GM23248 (cell line): Measurements from ENCODE around the gene ZPLD1. TPM values are rescaled to one million over a fixed set of nuclear protein-coding genes. Genes with fewer than 3 reads are reported as not detected.

Source experiments
- DNase-seq: peaks from one replicate; pipeline ENCODE4 v3.0.0-alpha.2; 2015
- H2AFZ ChIP-seq: fragments of 200-600 bp; sonication (generic); 2 replicates; pipeline ENCODE4 v1.6.1; 2016; ENCODE audit warnings: antibody characterized with exemption
- H3F3A ChIP-seq: fragments of 200-600 bp; sonication (generic); 2 replicates; pipeline ENCODE4 v1.6.1; 2016; ENCODE audit warnings: mild to moderate bottlenecking, antibody characterized with exemption, mixed run types; ENCODE audit not compliant: insufficient read depth
- H3K27ac ChIP-seq: fragments of 200-600 bp; sonication (generic); 2 replicates; pipeline ENCODE4 v1.5.1; 2016; ENCODE audit warnings: mild to moderate bottlenecking
- H3K27me3 ChIP-seq: fragments of 200-600 bp; sonication (generic); replicated peaks from 2 replicates; pipeline ENCODE4 v1.6.1; 2016; ENCODE audit warnings: mild to moderate bottlenecking; ENCODE audit not compliant: insufficient read depth
- H3K36me3 ChIP-seq: fragments of 200-600 bp; sonication (generic); 2 replicates; pipeline ENCODE4 v1.6.1; 2016; ENCODE audit warnings: low read depth, mild to moderate bottlenecking
- H3K4me1 ChIP-seq: fragments of 200-600 bp; sonication (generic); 2 replicates; pipeline ENCODE4 v1.6.1; 2016; ENCODE audit warnings: mild to moderate bottlenecking; ENCODE audit not compliant: insufficient read depth
- H3K4me2 ChIP-seq: fragments of 200-600 bp; sonication (generic); one replicate; pipeline ENCODE4 v1.6.1; 2016; ENCODE audit warnings: mild to moderate bottlenecking; ENCODE audit not compliant: unreplicated experiment
- H3K4me3 ChIP-seq: fragments of 200-600 bp; sonication (generic); 2 replicates; pipeline ENCODE4 v1.5.1; 2016; ENCODE audit warnings: mild to moderate bottlenecking
- H3K79me2 ChIP-seq: fragments of 200-600 bp; sonication (generic); 2 replicates; pipeline ENCODE4 v1.6.1; 2016; ENCODE audit warnings: mild to moderate bottlenecking; ENCODE audit not compliant: insufficient read depth
- H3K9ac ChIP-seq: fragments of 200-600 bp; sonication (generic); 2 replicates; pipeline ENCODE4 v1.6.1; 2016; ENCODE audit warnings: mild to moderate bottlenecking
- H3K9me2 ChIP-seq: fragments of 200-600 bp; sonication (generic); 2 replicates; pipeline ENCODE4 v1.6.1; 2016; ENCODE audit warnings: mixed run types, mild to moderate bottlenecking, moderate library complexity; ENCODE audit not compliant: insufficient read depth
- H3K9me3 ChIP-seq: fragments of 200-600 bp; sonication (generic); one replicate; pipeline ENCODE4 v1.6.1; 2017; ENCODE audit warnings: low read depth
- H4K20me1 ChIP-seq: fragments of 200-600 bp; sonication (generic); 2 replicates; pipeline ENCODE4 v1.6.0; 2016; ENCODE audit not compliant: insufficient read depth
- EZH2 ChIP-seq: fragments of 200-600 bp; sonication (generic); IDR thresholded peaks from 2 replicates; pipeline ENCODE4 v1.6.1; 2018; ENCODE audit warnings: antibody characterized with exemption, mild to moderate bottlenecking; ENCODE audit not compliant: insufficient read depth, poor library complexity, severe bottlenecking
- EZH2phosphoT487 ChIP-seq: fragments of 200-600 bp; sonication (generic); IDR thresholded peaks from 2 replicates; pipeline ENCODE4 v1.6.1; 2018; ENCODE audit warnings: antibody characterized with exemption, moderate library complexity, mild to moderate bottlenecking, low read depth; ENCODE audit not compliant: insufficient read depth
- WGBS, 2 experiments: methylation state at CpG; one replicate each; pipeline ENCODE4 v1.1.6; 2015 to 2017; ENCODE audit warnings: low lambda C conversion rate in 2 of 2, low coverage in 1 of 2; ENCODE audit errors: missing lambda C conversion rate in 2 of 2; 5-methylcytosine and 5-hydroxymethylcytosine counted together
- in situ Hi-C: fragments of 300-500 bp; cut with MboI; formaldehyde crosslinking; loops from 2 replicates; pipeline ENCODE4 v1.15.0; 2020
- polyA plus RNA-seq: library from polyadenylated mRNA; unstranded; fragments of >200 nt; fragmentation: Nextera tagmentation; extraction: Ambion mirVana; gene quantifications from 2 replicates; pipeline ENCODE4 v1.2.1, GENCODE V29; 2016
- total RNA-seq: library from RNA; depleted of rRNA; stranded (reverse); fragments of >200 nt; shearing (Covaris generic); gene quantifications from 2 replicates; pipeline ENCODE4 v1.2.3, GENCODE V29; 2014

Gene ZPLD1
- total and polyA plus RNA-seq, 2 experiments from 2014 or later = 0.22 TPM; not detected in 1

DNA sequence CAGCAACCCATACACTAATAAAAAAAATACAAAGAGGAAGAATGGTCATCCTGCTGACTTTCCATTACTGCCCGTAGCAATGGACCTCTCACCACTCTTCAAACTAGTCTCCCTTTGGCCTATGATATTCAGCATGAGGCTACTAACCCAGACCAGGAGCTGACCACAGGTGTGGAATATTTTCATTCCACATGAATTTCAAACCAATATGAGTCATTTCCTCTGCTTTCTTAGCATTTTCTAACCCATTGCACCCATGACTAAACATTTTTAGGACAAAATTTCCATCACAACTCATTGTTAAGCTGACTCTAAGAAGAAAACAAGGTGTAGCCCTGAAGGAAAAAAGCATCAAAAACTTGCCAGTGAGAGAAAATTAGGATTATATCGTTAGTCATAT lies 34.0 kb upstream of the ZPLD1 start:
- Histone ChIP-seq H3K9me2 (no peaks in the 10 kb centered on the region), H3F3A (no peaks in the 10 kb centered on the region), H3K4me1 (peaks cover 7% of the 10 kb centered on the region; the same call in 1 of the 2 replicates), H3K4me3 (no peak overlapping the region), H3K4me2 (no peak overlapping the region), H3K9me3 (no peaks in the 10 kb centered on the region), H3K27me3 (no peaks in the 10 kb centered on the region; the same call in 1 of the 2 replicates), H3K27ac (no peak overlapping the region), H3K79me2 (no peaks in the 10 kb centered on the region), H3K9ac (no peak overlapping the region), H3K36me3 (no peaks in the 10 kb centered on the region), H2AFZ (no peak overlapping the region), H4K20me1 (no peaks in the 10 kb centered on the region)
- WGBS, 2 experiments = 29 to 39% methylated on average over 2 of the region's 2 CpGs
- in situ Hi-C loops = no loop called here
- TF ChIP-seq EZH2 (no peak), EZH2phosphoT487 (no peak)
- DNase-seq = peak; percentile 18

DNA sequence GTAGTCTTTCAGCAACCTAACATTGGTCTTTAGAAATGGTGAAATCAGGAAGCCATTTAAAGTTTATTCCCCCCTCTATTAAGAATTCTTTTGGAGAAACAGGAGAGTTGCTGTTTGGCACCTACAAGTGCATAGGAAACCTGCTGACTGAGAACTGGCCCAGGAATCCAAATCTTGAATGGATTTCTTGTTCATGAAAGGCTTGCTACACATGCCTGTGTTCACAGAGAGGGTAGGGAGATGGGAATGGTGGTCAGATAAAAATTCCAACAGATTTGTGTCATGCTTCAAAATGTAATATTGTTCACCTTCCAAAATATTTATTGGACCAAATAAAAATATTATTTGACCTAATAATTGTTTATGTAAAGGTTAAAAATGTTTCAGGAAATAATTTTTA lies 24.2 kb upstream of the ZPLD1 start:
- Histone ChIP-seq H3F3A (no peaks in the 10 kb centered on the region), H3K27ac (no peak overlapping the region), H3K79me2 (no peaks in the 10 kb centered on the region), H2AFZ (no peak overlapping the region), H3K9ac (no peak overlapping the region), H4K20me1 (no peaks in the 10 kb centered on the region), H3K9me3 (no peaks in the 10 kb centered on the region), H3K9me2 (no peaks in the 10 kb centered on the region), H3K4me3 (no peak overlapping the region), H3K4me2 (no peak overlapping the region), H3K27me3 (no peaks in the 10 kb centered on the region), H3K4me1 (0 out of 2 replicates have a peak, but pooled peaks cover 6% of the 10 kb centered on the region), H3K36me3 (no peaks in the 10 kb centered on the region)
- in situ Hi-C loops = no loop called here
- no peak for TF ChIP-seq EZH2phosphoT487
- TF ChIP-seq EZH2 = no peak
- DNase-seq = no peak

DNA sequence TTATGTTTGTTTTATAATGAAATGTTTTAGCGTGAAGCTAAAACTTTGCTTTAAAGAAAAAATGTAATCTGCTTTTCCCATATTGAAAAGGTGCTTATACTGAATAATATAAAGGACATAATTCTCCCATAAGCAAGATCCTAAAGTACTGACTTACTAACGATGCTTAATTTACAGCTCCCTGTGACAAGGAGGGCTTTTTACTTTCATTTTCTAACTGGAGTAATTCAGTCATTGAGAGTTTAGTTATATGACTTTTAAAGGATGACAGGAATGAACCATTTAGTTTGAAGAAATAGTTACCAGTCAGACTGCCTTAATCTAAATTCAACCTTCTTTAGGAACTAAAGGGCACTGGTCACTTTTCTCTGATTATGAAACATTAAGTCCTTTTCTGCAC lies 19.3 kb upstream of the ZPLD1 start:
- H3K27me3 ChIP-seq = no peaks in the 10 kb centered on the region

GRCh38 chr3:102419786-102420185 lies 15.0 kb upstream of the ZPLD1 start:
- Histone ChIP-seq H3K36me3 (no peaks in the 10 kb centered on the region), H3K4me2 (no peak overlapping the region), H3K27me3 (no peaks in the 10 kb centered on the region), H3K27ac (no peak overlapping the region), H3K9me3 (no peaks in the 10 kb centered on the region), H3K4me3 (no peak overlapping the region), H3K79me2 (no peaks in the 10 kb centered on the region), H3K9me2 (no peaks in the 10 kb centered on the region), H3K9ac (no peak overlapping the region), H4K20me1 (no peaks in the 10 kb centered on the region), H3K4me1 (0 out of 2 replicates have a peak, but pooled peaks cover 8% of the 10 kb centered on the region), H2AFZ (no peak overlapping the region), H3F3A (no peaks in the 10 kb centered on the region)
- no peak for TF ChIP-seq EZH2phosphoT487
- no peak for TF ChIP-seq EZH2
- DNase-seq = no peak
- in situ Hi-C loops = no loop called here

More for the DNA sequence above, 19.3 kb upstream of the ZPLD1 start:
- H4K20me1 ChIP-seq = no peaks in the 10 kb centered on the region
- DNase-seq = peak; percentile 19
- in situ Hi-C loops = no loop called here
- H3F3A ChIP-seq = no peaks in the 10 kb centered on the region
- H3K9me2 ChIP-seq = no peaks in the 10 kb centered on the region
- H3K79me2 ChIP-seq = no peaks in the 10 kb centered on the region
- no peak for TF ChIP-seq EZH2
- TF ChIP-seq EZH2phosphoT487 = no peak
- H3K4me2 ChIP-seq = peak overlapping the region; percentile 77
- H3K4me1 ChIP-seq = 0 out of 2 replicates have a peak, but pooled peaks cover 8% of the 10 kb centered on the region
- peak overlapping the region; percentile 55 for H3K9ac ChIP-seq
- no peak overlapping the region for H3K27ac ChIP-seq
- H3K9me3 ChIP-seq = no peaks in the 10 kb centered on the region
- H3K4me3 ChIP-seq = peak overlapping the region; percentile 54
- H2AFZ ChIP-seq = peak overlapping the region; percentile 87
- no peaks in the 10 kb centered on the region for H3K36me3 ChIP-seq
- 49 to 52% methylated on average over 2 of the region's 2 CpGs for WGBS, 2 experiments

- no peaks in the 10 kb centered on the region for H3K79me2 ChIP-seq
- no peak overlapping the region for H3K4me2 ChIP-seq
- WGBS, 2 experiments = 75 to 92% methylated on average over 1 of the region's 1 CpG
- H3K4me3 ChIP-seq = no peak overlapping the region
- H3K9me2 ChIP-seq = no peaks in the 10 kb centered on the region
- no peak for DNase-seq
- H3K9ac ChIP-seq = no peak overlapping the region
- in situ Hi-C loops = no loop called here
- H4K20me1 ChIP-seq = no peaks in the 10 kb centered on the region
- no peak for TF ChIP-seq EZH2phosphoT487
- no peak for TF ChIP-seq EZH2
- H3K36me3 ChIP-seq = no peaks in the 10 kb centered on the region
- no peak overlapping the region for H3K27ac ChIP-seq
- no peaks in the 10 kb centered on the region for H3F3A ChIP-seq
- 0 out of 2 replicates have a peak, but pooled peaks cover 3% of the 10 kb centered on the region for H3K27me3 ChIP-seq
- no peaks in the 10 kb centered on the region for H3K9me3 ChIP-seq
- no peak overlapping the region for H2AFZ ChIP-seq
- no peaks in the 10 kb centered on the region for H3K4me1 ChIP-seq
These were observed 7.0 kb downstream of the ZPLD1 start for GRCh38 chr3:102441832-102442231.
